Central memory CD8-positive, alpha-beta T cell (primary cell): ENCODE measurements around the gene ZNF813.
"Not testable (repeated sequence)": the region's sequence is repeated elsewhere in the genome, so short reads cannot be mapped to it uniquely, and the experiment has no call there.

Source experiments
- ATAC-seq: fragments of 150-1000 bp; cut with Tn5 transposase; replicated peaks from 2 replicates; pipeline ENCODE4 v1.10.0; 2022; ENCODE audit warnings: mild to moderate bottlenecking, moderate FRiP score, moderate number of reproducible peaks; ENCODE audit not compliant: poor library complexity, severe bottlenecking; ENCODE audit errors: extremely low read depth
- DNase-seq, 2 donors: peaks; one replicate each; pipeline ENCODE4 v3.0.0; 2021; ENCODE audit warnings: low spot score in 2 of 2
- H3K27ac Mint-ChIP-seq: one replicate; pipeline ENCODE4 v1.8.0; 2022; ENCODE audit warnings: low read depth, mild to moderate bottlenecking, moderate library complexity, mixed read lengths
- H3K27me3 Mint-ChIP-seq: one replicate; pipeline ENCODE4 v1.8.0; 2022; ENCODE audit warnings: mixed read lengths
- H3K36me3 Mint-ChIP-seq: one replicate; pipeline ENCODE4 v1.8.0; 2022; ENCODE audit warnings: mild to moderate bottlenecking, moderate library complexity, mixed read lengths; ENCODE audit not compliant: insufficient read depth
- H3K4me1 Mint-ChIP-seq: one replicate; pipeline ENCODE4 v1.8.0; 2022; ENCODE audit warnings: mixed read lengths
- H3K4me3 Mint-ChIP-seq: one replicate; pipeline ENCODE4 v1.8.0; 2022; ENCODE audit warnings: mild to moderate bottlenecking, moderate library complexity, mixed read lengths
- H3K9me3 Mint-ChIP-seq: one replicate; pipeline ENCODE4 v1.8.0; 2022; ENCODE audit warnings: mixed read lengths

Gene ZNF813

GRCh38 chr19:53515047-53515446 is 47.5 kb downstream of the ZNF813 start:
- H3K9me3 Mint-ChIP-seq, result peaks cover 15% of the 10 kb centered on the region
- not testable (repeated sequence) for DNase-seq, H3K4me1 Mint-ChIP-seq, H3K4me3 Mint-ChIP-seq, H3K27me3 Mint-ChIP-seq, ATAC-seq, H3K36me3 Mint-ChIP-seq, H3K27ac Mint-ChIP-seq

- ATAC-seq (no peak), DNase-seq (no peak)
- peaks cover 15% of the 10 kb centered on the region for H3K9me3 Mint-ChIP-seq
- peaks cover 12% of the 10 kb centered on the region for H3K36me3 Mint-ChIP-seq
- peaks cover 13% of the 10 kb centered on the region for H3K4me1 Mint-ChIP-seq
- no peaks in the 10 kb centered on the region for H3K27me3 Mint-ChIP-seq
- no peak overlapping the region for H3K4me3 Mint-ChIP-seq
- H3K27ac Mint-ChIP-seq, result no peak overlapping the region
Measured at GRCh38 chr19:53517114-53517741, 49.7 kb downstream of the ZNF813 start.

GRCh38 chr19:53518121-53518520 is 50.6 kb downstream of the ZNF813 start:
- H3K36me3 Mint-ChIP-seq, result peaks cover 14% of the 10 kb centered on the region
- peaks cover 15% of the 10 kb centered on the region for H3K9me3 Mint-ChIP-seq
- peaks cover 13% of the 10 kb centered on the region for H3K4me1 Mint-ChIP-seq
- DNase-seq, result no peak
- ATAC-seq, result no peak
- no peak overlapping the region for H3K4me3 Mint-ChIP-seq
- H3K27ac Mint-ChIP-seq, result no peak overlapping the region
- no peaks in the 10 kb centered on the region for H3K27me3 Mint-ChIP-seq

GRCh38 chr19:53518716-53519115 is 51.2 kb downstream of the ZNF813 start:
- Mint-ChIP-seq H3K4me1 (peaks cover 13% of the 10 kb centered on the region), H3K27ac (no peak overlapping the region), H3K27me3 (no peaks in the 10 kb centered on the region), H3K4me3 (peak overlapping the region; percentile 39), H3K36me3 (peaks cover 14% of the 10 kb centered on the region), H3K9me3 (peaks cover 15% of the 10 kb centered on the region)
- no peak for ATAC-seq
- no peak for DNase-seq

GRCh38 chr19:53519446-53519845 is 51.9 kb downstream of the ZNF813 start:
- DNase-seq (no peak), ATAC-seq (no peak)
- H3K4me3 Mint-ChIP-seq, result peak overlapping the region; percentile 39
- H3K4me1 Mint-ChIP-seq, result peaks cover 13% of the 10 kb centered on the region
- no peaks in the 10 kb centered on the region for H3K27me3 Mint-ChIP-seq
- H3K36me3 Mint-ChIP-seq, result peaks cover 16% of the 10 kb centered on the region
- H3K9me3 Mint-ChIP-seq, result peaks cover 15% of the 10 kb centered on the region
- H3K27ac Mint-ChIP-seq, result no peak overlapping the region

- Mint-ChIP-seq H3K4me3 (peak overlapping the region; percentile 100), H3K27me3 (no peaks in the 10 kb centered on the region), H3K36me3 (peaks cover 16% of the 10 kb centered on the region), H3K4me1 (peaks cover 13% of the 10 kb centered on the region), H3K9me3 (peaks cover 15% of the 10 kb centered on the region), H3K27ac (no peak overlapping the region)
- ATAC-seq (no peak), DNase-seq (no peak)
Measured at GRCh38 chr19:53520163-53520546, 52.6 kb downstream of the ZNF813 start.

- H3K27ac Mint-ChIP-seq, result peak overlapping the region; percentile 99
- DNase-seq, result peak; percentile 58 to 78
- H3K27me3 Mint-ChIP-seq, result no peaks in the 10 kb centered on the region
- peak; percentile 99 for ATAC-seq
- peaks cover 17% of the 10 kb centered on the region for H3K9me3 Mint-ChIP-seq
- H3K36me3 Mint-ChIP-seq, result peaks cover 16% of the 10 kb centered on the region
- peaks cover 13% of the 10 kb centered on the region for H3K4me1 Mint-ChIP-seq
- peak overlapping the region; percentile 100 for H3K4me3 Mint-ChIP-seq
Measured at GRCh38 chr19:53520547-53521372, 53.2 kb downstream of the ZNF813 start.

- H3K9me3 Mint-ChIP-seq, result peaks cover 23% of the 10 kb centered on the region
- H3K4me3 Mint-ChIP-seq, result peak overlapping the region; percentile 100
- peaks cover 13% of the 10 kb centered on the region for H3K4me1 Mint-ChIP-seq
- H3K27ac Mint-ChIP-seq, result peak overlapping the region; percentile 99
- H3K27me3 Mint-ChIP-seq, result no peaks in the 10 kb centered on the region
- ATAC-seq, result peak; percentile 4
- no peak for DNase-seq
- H3K36me3 Mint-ChIP-seq, result peaks cover 16% of the 10 kb centered on the region
Measured at GRCh38 chr19:53521373-53522202, 54.1 kb downstream of the ZNF813 start.

GRCh38 chr19:53525922-53526321 is 58.4 kb downstream of the ZNF813 start:
- H3K27ac Mint-ChIP-seq, result no peak overlapping the region
- H3K9me3 Mint-ChIP-seq, result peaks cover 8% of the 10 kb centered on the region
- peaks cover 11% of the 10 kb centered on the region for H3K36me3 Mint-ChIP-seq

GRCh38 chr19:53530622-53531021 is 63.1 kb downstream of the ZNF813 start:
- Mint-ChIP-seq H3K27me3 (no peaks in the 10 kb centered on the region), H3K27ac (no peak overlapping the region), H3K4me3 (no peak overlapping the region), H3K4me1 (no peaks in the 10 kb centered on the region), H3K9me3 (peaks cover 8% of the 10 kb centered on the region), H3K36me3 (no peaks in the 10 kb centered on the region)
- DNase-seq (no peak), ATAC-seq (no peak)

More at GRCh38 chr19:53525922-53526321, 58.4 kb downstream of the ZNF813 start:
- peaks cover 9% of the 10 kb centered on the region for H3K4me1 Mint-ChIP-seq
- H3K27me3 Mint-ChIP-seq, result no peaks in the 10 kb centered on the region
- H3K4me3 Mint-ChIP-seq, result no peak overlapping the region
- ATAC-seq, result no peak
- no peak for DNase-seq

GRCh38 chr19:53531457-53531856 is 63.9 kb downstream of the ZNF813 start:
- no peak overlapping the region for H3K4me3 Mint-ChIP-seq
- no peaks in the 10 kb centered on the region for H3K4me1 Mint-ChIP-seq
- no peaks in the 10 kb centered on the region for H3K36me3 Mint-ChIP-seq
- no peak overlapping the region for H3K27ac Mint-ChIP-seq
- DNase-seq, result no peak
- H3K9me3 Mint-ChIP-seq, result no peaks in the 10 kb centered on the region
- ATAC-seq, result no peak
- no peaks in the 10 kb centered on the region for H3K27me3 Mint-ChIP-seq

- Mint-ChIP-seq H3K27me3 (no peaks in the 10 kb centered on the region), H3K27ac (no peak overlapping the region), H3K36me3 (peaks cover 3% of the 10 kb centered on the region), H3K9me3 (no peaks in the 10 kb centered on the region), H3K4me3 (no peak overlapping the region), H3K4me1 (no peaks in the 10 kb centered on the region)
- no peak for ATAC-seq
- DNase-seq, result no peak
Measured at GRCh38 chr19:53532362-53532761, 64.8 kb downstream of the ZNF813 start.
